Vagina (tissue), 2 donors: ENCODE results near the gene STK10. TPM values are rescaled to one million over a fixed set of nuclear protein-coding genes. Genes with fewer than 3 reads are reported as not detected.
"Not testable (repeated sequence)": the region's sequence is repeated elsewhere in the genome, so short reads cannot be mapped to it uniquely, and the experiment has no call there.

Experiments
- DNase-seq, 2 donors: peaks; one replicate each; pipeline ENCODE4 v3.0.0-alpha.2; 2017; ENCODE audit errors: extremely low spot score in 2 of 2
- H3K27ac ChIP-seq: fragments of 200-600 bp; sonication (generic); one replicate; pipeline ENCODE4 v1.5.1; 2019
- H3K27me3 ChIP-seq: fragments of 200-600 bp; sonication (generic); one replicate; pipeline ENCODE4 v1.5.1; 2019
- H3K36me3 ChIP-seq, 2 donors: fragments of 200-600 bp; sonication (generic); one replicate each; pipeline ENCODE4 v1.5.1; 2017 to 2019
- H3K4me1 ChIP-seq: fragments of 200-600 bp; sonication (generic); one replicate; pipeline ENCODE4 v1.5.1; 2019
- H3K4me3 ChIP-seq, 2 donors: fragments of 200-600 bp; sonication (generic); 1 replicate in 1 of 2; 2 replicates in 1 of 2; pipeline ENCODE4 v1.5.1; 2016 to 2019
- H3K9me3 ChIP-seq: fragments of 200-600 bp; sonication (generic); one replicate; pipeline ENCODE4 v1.5.1; 2019
- POLR2A ChIP-seq, 2 donors: fragments of 450-650 bp; IDR thresholded peaks; one replicate each; pipeline ENCODE4 v1.6.1; 2017; ENCODE audit warnings: antibody characterized with exemption in 2 of 2, mild to moderate bottlenecking in 2 of 2, moderate library complexity in 2 of 2
- POLR2AphosphoS5 ChIP-seq, 2 donors: sonication (generic); formaldehyde crosslinking; IDR thresholded peaks; one replicate each; pipeline ENCODE4 v1.9.0; 2017; ENCODE audit warnings: antibody characterized with exemption in 2 of 2, mild to moderate bottlenecking in 2 of 2, low read depth in 1 of 2; ENCODE audit not compliant: insufficient read depth in 1 of 2
- intact Hi-C: fragments of 100-400 bp; cut with DNase I; formaldehyde crosslinking; loops from one replicate; pipeline ENCODE4 v1.15.1; 2023
- total RNA-seq: library from RNA; depleted of rRNA; stranded (reverse); fragments of >200 nt; gene quantifications from one replicate; pipeline ENCODE4 v1.2.3, GENCODE V29; 2016
- TF ChIP-seq, protein P1 (sequence below), 3 experiments: fragments of 450-650 bp in 2 of 3; fragments of 200-600 bp in 1 of 3; sonication (generic) in 1 of 3; IDR thresholded peaks; one replicate each; pipeline ENCODE4 v1.5.1; 2017 to 2019; ENCODE audit warnings: antibody characterized with exemption in 3 of 3, mild to moderate bottlenecking in 2 of 3, moderate library complexity in 2 of 3

The STK10 gene
- total RNA-seq, 1 donor from 2014 or later, result 33.9 TPM

DNA sequence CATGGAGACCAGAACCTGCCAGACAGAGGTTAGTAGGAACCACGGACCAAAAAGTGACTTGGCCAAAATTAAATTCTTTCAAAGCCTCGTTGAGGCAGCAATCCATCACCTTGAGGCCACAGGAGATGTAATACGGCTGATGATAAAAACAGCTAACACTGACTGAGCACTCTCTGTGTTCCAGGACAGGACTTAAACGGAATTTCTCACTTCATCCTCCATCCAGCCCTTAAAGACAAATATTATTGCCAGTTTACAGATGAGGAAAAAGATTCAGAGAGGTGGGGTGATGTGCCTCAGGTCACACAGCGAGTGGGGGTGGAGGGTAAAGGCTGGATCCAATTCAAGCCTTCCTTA is 25.1 kb downstream of the STK10 start:
- intact Hi-C loops, result no loop called here
- TF ChIP-seq POLR2AphosphoS5 (IDR thresholded peaks at IDR 0.05; ENCODE audit: insufficient read depth in 1 of 2, low read depth in 1 of 2) (no peak), POLR2A (IDR thresholded peaks at IDR 0.05) (no peak)
- TF ChIP-seq, protein P1, sequence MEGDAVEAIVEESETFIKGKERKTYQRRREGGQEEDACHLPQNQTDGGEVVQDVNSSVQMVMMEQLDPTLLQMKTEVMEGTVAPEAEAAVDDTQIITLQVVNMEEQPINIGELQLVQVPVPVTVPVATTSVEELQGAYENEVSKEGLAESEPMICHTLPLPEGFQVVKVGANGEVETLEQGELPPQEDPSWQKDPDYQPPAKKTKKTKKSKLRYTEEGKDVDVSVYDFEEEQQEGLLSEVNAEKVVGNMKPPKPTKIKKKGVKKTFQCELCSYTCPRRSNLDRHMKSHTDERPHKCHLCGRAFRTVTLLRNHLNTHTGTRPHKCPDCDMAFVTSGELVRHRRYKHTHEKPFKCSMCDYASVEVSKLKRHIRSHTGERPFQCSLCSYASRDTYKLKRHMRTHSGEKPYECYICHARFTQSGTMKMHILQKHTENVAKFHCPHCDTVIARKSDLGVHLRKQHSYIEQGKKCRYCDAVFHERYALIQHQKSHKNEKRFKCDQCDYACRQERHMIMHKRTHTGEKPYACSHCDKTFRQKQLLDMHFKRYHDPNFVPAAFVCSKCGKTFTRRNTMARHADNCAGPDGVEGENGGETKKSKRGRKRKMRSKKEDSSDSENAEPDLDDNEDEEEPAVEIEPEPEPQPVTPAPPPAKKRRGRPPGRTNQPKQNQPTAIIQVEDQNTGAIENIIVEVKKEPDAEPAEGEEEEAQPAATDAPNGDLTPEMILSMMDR (IDR thresholded peaks at IDR 0.05), result no peak

DNA sequence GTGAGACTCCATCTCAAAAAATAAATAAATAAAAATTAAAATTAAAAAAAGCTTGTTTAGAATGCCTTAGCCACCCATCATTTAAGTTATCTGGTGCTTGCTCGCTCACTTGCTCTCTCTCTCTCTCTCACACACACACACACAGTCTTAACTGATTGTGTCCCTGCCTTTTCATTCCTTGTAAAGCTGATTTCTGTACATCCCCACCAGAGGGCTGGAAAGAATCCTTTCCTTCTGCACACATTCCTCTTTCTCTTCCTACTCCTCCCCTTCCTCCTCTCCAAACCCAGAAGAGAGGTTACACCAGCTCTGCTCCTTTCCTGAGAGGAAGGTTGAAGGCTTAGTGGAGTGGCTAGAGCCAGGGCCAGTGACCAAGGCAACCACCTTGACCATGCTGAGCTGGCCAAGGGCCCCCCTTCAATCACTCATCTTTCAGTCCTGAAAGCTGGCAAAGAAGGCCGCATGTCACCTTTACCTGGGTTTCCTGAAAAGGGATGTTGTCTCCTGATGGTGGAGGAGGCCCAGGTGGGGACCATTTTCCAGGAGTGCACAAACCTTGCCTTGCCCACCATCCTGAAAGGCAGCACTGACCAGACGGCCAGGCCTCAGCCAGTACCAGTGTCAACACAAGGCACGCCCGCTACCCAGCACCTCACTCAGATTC is 25.6 kb downstream of the STK10 start:
- TF ChIP-seq, protein P1 (IDR thresholded peaks at IDR 0.05), result no peak
- TF ChIP-seq POLR2A (IDR thresholded peaks at IDR 0.05) (no peak), POLR2AphosphoS5 (IDR thresholded peaks at IDR 0.05; ENCODE audit: insufficient read depth in 1 of 2, low read depth in 1 of 2) (no peak)
- DNase-seq, result no peak
- Histone ChIP-seq H3K4me3 (no peak overlapping the region), H3K36me3 (no peaks in the 10 kb centered on the region), H3K27me3 (no peaks in the 10 kb centered on the region), H3K4me1 (no peaks in the 10 kb centered on the region), H3K9me3 (no peaks in the 10 kb centered on the region), H3K27ac (no peak overlapping the region)
- intact Hi-C loops, result no loop called here

More for the DNA sequence above, 25.1 kb downstream of the STK10 start:
- no peak for DNase-seq
- no peaks in the 10 kb centered on the region for H3K9me3 ChIP-seq
- H3K27ac ChIP-seq, result no peak overlapping the region
- no peaks in the 10 kb centered on the region for H3K4me1 ChIP-seq
- no peak overlapping the region for H3K4me3 ChIP-seq
- no peaks in the 10 kb centered on the region for H3K36me3 ChIP-seq
- no peaks in the 10 kb centered on the region for H3K27me3 ChIP-seq

DNA sequence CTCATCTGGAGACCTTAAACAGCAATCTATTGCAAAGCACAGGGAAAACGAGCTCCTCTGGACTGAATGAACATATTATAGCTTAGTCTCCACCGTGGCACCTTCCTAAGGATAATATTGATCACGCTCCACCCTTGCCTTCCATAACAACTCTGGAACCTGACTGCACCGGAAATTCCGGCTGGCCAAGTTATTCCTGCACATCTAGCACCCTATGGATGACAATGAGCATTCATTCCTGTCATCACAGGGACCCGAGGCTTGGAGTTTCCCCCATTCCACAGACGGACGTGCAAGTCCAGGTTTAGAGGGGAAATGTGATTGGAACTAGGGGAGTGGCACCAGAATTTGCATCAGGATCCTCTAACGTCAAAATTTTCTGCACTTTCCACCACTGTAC is 27.5 kb downstream of the STK10 start:
- H3K27me3 ChIP-seq, result no peaks in the 10 kb centered on the region
- no peak for TF ChIP-seq POLR2A (IDR thresholded peaks at IDR 0.05)
- TF ChIP-seq, protein P1 (IDR thresholded peaks at IDR 0.05), result no peak
- TF ChIP-seq POLR2AphosphoS5 (IDR thresholded peaks at IDR 0.05; ENCODE audit: insufficient read depth in 1 of 2, low read depth in 1 of 2), result no peak
- H3K9me3 ChIP-seq, result no peaks in the 10 kb centered on the region
- H3K27ac ChIP-seq, result no peak overlapping the region
- H3K36me3 ChIP-seq, result no peaks in the 10 kb centered on the region
- H3K4me3 ChIP-seq, result no peak overlapping the region
- intact Hi-C loops, result no loop called here
- no peaks in the 10 kb centered on the region for H3K4me1 ChIP-seq
- no peak for DNase-seq

DNA sequence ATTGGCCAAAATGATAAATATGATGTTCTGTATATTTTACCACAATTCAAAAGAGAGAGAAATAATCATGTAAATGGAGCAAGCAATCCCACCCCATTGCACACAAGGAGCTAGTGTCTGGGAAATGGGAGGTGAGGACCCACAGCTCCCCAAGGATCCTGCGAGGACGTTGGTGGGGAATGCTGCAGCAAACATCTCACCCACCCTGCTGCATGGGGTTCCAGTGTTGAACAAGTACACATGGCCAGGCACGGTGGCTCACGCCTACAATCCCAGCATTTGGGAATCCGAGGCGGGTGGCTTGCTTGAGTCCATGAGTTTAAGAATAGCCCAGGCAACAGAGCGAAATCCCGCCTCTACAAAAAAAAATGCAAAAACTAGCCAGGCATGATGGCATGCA is 29.0 kb downstream of the STK10 start:
- intact Hi-C loops, result no loop called here
- H3K4me3 ChIP-seq, result no peak overlapping the region

DNA sequence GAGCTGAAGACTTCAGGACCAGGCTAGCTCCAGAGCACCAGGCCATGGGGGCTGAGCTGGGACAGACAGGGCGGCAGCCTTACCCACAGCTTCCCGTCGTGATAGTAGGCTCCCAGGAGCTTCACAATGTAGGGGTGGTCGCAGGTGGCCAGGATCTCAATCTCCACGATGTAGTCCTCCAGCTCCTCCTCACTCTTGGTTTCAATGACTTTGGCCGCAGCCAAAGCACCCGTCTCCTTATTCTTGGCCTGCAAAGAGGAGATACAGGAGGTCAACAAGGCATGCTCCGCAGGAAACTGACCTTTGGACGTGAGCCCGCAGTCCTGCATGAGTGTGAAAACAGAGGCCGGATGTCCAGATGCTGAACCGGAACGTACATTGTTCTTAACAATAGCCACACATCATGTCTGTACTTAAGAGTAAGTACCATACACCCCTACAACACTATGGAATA is 31.5 kb downstream of the STK10 start:
- TF ChIP-seq POLR2AphosphoS5 (IDR thresholded peaks at IDR 0.05; ENCODE audit: insufficient read depth in 1 of 2, low read depth in 1 of 2) (peak in 1 of 2 donors; percentile 32), POLR2A (IDR thresholded peaks at IDR 0.05) (no peak)
- no peaks in the 10 kb centered on the region for H3K9me3 ChIP-seq
- no peak overlapping the region for H3K27ac ChIP-seq
- no peaks in the 10 kb centered on the region for H3K4me1 ChIP-seq
- intact Hi-C loops, result no loop called here
- no peak overlapping the region for H3K4me3 ChIP-seq
- H3K27me3 ChIP-seq, result no peaks in the 10 kb centered on the region
- DNase-seq, result no peak
- H3K36me3 ChIP-seq, result peaks cover 0 to 6% of the 10 kb centered on the region in 2 donors

More for the DNA sequence above, 29.0 kb downstream of the STK10 start:
- DNase-seq, result no peak
- H3K4me1 ChIP-seq, result no peaks in the 10 kb centered on the region
- H3K36me3 ChIP-seq, result peaks cover 0 to 6% of the 10 kb centered on the region in 2 donors
- TF ChIP-seq POLR2AphosphoS5 (IDR thresholded peaks at IDR 0.05; ENCODE audit: insufficient read depth in 1 of 2, low read depth in 1 of 2) (no peak), POLR2A (IDR thresholded peaks at IDR 0.05) (no peak)
- TF ChIP-seq, protein P1 (IDR thresholded peaks at IDR 0.05), result no peak
- no peaks in the 10 kb centered on the region for H3K9me3 ChIP-seq
- H3K27me3 ChIP-seq, result no peaks in the 10 kb centered on the region
- H3K27ac ChIP-seq, result no peak overlapping the region

DNA sequence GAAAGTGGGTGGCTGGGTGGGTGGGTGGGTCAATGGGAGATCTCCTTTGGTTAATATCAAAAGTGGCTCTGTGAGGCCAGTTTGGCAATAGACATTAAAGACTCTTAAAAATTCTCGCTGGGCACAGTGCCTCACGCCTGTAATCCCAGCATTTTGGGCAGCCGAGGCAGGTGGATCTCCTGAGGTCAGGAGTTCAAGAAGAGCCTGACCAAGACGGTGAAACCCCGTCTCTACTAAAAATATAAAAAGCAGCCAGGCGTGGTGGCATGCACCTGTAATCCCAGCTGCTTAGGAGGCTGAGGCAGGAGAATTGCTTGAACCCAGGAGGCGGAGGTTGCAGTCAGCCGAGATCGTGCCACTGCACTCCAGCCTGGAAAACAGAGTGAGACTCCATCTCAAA is 32.9 kb downstream of the STK10 start:
- H3K4me3 ChIP-seq, DNase-seq, H3K36me3 ChIP-seq, H3K4me1 ChIP-seq, H3K9me3 ChIP-seq, H3K27me3 ChIP-seq, intact Hi-C loops, H3K27ac ChIP-seq: not testable (repeated sequence)
